GM12873 (cell line): ENCODE data around the gene UBE2V1.

Experiments used
- TF ChIP-seq, protein P1 (sequence below): IDR thresholded peaks from 2 replicates; pipeline ENCODE4 v1.5.1; 2012; ENCODE audit warnings: low read depth, mild to moderate bottlenecking, moderate library complexity, low read length, control low read depth; ENCODE audit not compliant: insufficient read depth; ENCODE audit errors: missing control alignments

The UBE2V1 gene

DNA sequence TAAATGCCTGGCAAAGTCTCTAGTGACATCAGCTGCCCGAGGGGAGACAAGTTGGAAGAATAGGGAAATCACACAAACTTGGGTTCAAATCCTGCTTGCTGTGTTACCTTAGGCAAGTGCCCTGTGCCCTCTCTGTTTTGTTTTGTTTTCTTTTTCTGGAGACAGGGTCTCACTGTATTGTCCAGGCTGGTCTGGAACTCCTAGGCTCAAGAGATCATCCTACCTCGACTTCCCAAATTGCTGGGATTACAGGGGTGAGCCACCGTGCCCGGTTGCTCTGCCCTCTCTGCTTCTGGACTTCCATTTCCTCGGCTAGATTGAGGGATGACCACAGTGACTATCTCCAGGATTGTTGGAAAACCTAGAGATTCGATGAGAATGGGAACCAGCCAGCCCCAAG is 74.8 kb downstream of the UBE2V1 start:
- TF ChIP-seq, protein P1, sequence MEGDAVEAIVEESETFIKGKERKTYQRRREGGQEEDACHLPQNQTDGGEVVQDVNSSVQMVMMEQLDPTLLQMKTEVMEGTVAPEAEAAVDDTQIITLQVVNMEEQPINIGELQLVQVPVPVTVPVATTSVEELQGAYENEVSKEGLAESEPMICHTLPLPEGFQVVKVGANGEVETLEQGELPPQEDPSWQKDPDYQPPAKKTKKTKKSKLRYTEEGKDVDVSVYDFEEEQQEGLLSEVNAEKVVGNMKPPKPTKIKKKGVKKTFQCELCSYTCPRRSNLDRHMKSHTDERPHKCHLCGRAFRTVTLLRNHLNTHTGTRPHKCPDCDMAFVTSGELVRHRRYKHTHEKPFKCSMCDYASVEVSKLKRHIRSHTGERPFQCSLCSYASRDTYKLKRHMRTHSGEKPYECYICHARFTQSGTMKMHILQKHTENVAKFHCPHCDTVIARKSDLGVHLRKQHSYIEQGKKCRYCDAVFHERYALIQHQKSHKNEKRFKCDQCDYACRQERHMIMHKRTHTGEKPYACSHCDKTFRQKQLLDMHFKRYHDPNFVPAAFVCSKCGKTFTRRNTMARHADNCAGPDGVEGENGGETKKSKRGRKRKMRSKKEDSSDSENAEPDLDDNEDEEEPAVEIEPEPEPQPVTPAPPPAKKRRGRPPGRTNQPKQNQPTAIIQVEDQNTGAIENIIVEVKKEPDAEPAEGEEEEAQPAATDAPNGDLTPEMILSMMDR, result no peak

DNA sequence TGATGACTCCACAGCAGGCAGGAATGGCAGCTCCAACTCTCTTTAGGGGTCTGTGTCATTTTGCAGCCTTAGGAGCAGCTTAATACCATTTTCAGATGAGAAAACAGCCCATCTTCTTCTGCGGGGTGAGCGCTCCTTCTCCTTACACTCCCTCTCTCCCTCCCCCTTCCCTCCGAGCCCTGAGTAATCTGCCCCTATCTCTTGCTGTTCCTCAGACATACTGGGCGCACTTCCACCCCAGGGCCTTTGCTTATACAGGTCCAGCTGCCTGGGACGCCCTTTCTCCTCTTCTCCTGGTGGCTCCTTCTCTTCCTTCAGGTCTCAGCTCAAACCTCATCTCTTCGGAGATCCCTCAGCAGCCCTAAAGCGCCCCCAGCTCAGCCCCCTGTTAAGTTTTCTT is 75.4 kb downstream of the UBE2V1 start:
- TF ChIP-seq, protein P1, result no peak

DNA sequence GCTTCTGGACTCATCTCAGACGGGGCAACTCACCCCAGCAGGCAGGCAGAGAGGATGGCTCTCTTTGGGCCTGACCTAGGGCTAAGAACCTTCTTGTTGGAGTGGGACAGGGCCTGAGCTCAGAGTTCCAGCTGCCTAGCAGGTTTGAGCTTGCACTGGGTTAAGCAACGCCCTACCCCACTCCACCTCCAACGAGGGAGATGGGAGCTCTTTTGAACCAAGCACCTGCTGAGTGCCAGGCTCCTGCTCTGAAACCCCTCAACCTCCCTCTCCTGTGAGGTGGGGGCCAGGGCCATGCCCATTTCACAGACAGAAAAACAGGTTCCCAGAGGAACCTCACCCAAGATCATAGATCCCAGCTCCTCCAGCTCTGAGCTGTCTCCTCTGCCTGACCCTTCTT is 75.8 kb downstream of the UBE2V1 start:
- TF ChIP-seq, protein P1, result no peak

DNA sequence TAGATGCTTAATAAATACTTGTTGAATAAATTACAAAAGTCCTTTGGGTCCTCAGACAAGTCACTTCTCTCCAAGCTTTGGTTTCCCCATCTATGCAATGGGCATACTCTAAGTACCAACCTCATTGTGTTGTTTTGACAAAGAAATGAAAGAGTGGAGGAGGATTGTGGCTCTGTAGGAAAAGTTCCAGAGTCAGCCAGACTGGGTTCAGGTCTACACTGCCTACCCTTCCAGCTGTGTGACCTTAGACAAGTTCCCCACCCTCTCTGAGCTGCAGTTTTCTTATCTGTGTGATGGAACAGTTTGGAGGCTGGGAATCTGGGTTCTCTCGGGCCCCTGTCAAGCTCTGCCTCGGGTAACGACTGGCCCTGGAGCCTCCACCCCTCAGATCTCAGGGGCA is 76.2 kb downstream of the UBE2V1 start:
- TF ChIP-seq, protein P1, result no peak

DNA sequence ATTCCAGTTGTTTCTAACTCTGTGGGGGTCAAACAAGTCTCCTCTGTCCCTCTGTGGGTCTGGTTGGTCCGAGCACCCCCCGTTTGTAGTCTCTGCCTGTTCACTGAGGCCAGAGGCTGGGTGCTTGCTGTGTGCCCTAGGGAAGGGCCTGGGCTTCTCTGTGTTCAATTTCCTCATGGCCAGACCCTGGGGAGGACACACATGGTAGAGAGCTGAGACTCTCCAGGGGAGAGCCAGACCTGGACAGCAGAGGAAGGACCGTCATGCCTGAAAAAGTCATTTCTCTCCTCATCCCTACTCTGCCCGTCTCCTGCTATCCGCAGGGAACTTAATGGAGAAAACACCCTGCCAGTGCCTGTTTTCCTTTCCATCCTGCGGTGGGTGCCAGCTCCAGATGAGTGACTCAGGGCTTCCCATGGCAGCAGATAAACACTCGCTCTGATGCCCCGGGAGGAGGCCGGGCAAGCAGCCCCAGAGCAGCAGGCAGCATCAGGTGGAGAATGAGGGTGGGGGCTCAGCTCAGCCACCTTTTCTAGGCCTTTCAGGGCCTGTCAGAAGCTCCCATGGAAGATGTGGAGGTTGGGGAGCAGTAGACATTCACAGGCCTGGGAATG is 78.3 kb downstream of the UBE2V1 start:
- TF ChIP-seq, protein P1, result no peak

DNA sequence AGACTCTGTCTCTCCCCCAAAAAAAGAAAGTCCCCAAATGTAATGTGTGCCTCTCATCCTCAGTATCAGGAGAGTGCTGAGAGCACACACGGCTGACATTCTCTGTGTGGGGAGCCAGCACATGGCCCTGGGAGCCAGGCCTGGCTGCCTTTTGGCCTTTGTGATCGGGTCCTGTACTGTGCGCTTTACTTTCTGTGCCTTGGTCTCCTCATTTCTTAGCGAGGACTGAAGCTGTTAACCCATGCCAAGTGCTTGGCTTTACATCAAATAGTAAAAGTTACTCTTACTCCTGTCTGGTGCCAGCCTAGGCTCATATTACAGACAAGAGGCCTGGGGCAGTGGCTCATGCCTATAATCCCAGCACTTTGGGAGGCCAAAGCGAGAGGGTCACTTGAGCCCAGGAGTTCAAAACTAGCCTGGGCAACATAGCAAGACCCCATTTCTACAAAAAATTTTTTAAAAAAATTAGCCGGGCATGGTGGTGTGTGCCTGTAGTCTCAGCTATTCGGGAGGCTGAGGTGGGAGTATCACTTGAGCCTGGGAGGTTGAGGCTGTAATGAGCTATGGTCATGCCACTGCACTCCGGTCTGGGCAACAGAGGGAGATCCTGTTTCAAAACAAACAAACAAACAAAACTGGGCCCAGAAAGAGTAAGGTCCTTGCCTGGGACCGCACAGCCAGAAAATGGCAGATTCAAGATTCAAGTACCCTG is 79.8 kb downstream of the UBE2V1 start:
- TF ChIP-seq, protein P1, result no peak
